ENCODE results near the gene CCDC47.

CCDC47 gene

GRCh38 chr17:63741408-63742173, 31.8 kb downstream of the CCDC47 start, which contains the start of gene STRADA:
TSS of gene STRADA (minus strand) at chr17:63741799. CDS start at chr17:63728369, 13,430 bp downstream.
- CTCF ChIA-PET = interaction anchor here (0.6 to 1.0 kb wide), 4 partner anchors 43 to 383 kb away, joined by 3 read pairs; no protein-coding TSS in a partner anchor
- TF ChIP-seq SCRT1 (tag by site-specific recombination; IDR thresholded peaks at IDR 0.05; ENCODE audit: borderline replicate concordance) = peak; percentile 91
- 0 out of 2 replicates have a peak, but pooled peaks have one; percentile 31 for TF ChIP-seq KLF10 (tag by site-specific recombination; IDR thresholded peaks at IDR 0.05)
- TF ChIP-seq ZNF837 (tag by site-specific recombination; IDR thresholded peaks at IDR 0.05) = 0 out of 2 replicates have a peak, but pooled peaks have one; percentile 55
- TF ChIP-seq ZFHX2 (tag by site-specific recombination; conservative IDR thresholded peaks at IDR 0.05) = peak; percentile 94
- peak; percentile 37; the same call in 1 of the 2 replicates for TF ChIP-seq ZNF223 (tag by site-specific recombination; IDR thresholded peaks at IDR 0.05)
- TF ChIP-seq ZNF830 (tag by site-specific recombination; IDR thresholded peaks at IDR 0.05; ENCODE audit: low read depth) = no peak
- peak; percentile 74 for TF ChIP-seq ZBTB17 (tag by site-specific recombination; IDR thresholded peaks at IDR 0.05)
- TF ChIP-seq PRDM2 (tag by site-specific recombination; IDR thresholded peaks at IDR 0.05; ENCODE audit: borderline replicate concordance) = no peak
- no peak for TF ChIP-seq ZNF404 (tag by site-specific recombination; IDR thresholded peaks at IDR 0.05)
- TF ChIP-seq ZNF202 (tag by site-specific recombination; IDR thresholded peaks at IDR 0.05; ENCODE audit: borderline replicate concordance) = no peak
- TF ChIP-seq GLI2 (tag by site-specific recombination; IDR thresholded peaks at IDR 0.05; ENCODE audit: borderline replicate concordance, low read depth) = no peak
- peak; percentile 58 for TF ChIP-seq PATZ1 (tag by site-specific recombination; IDR thresholded peaks at IDR 0.05)
- TF ChIP-seq ZNF707 (tag by site-specific recombination; IDR thresholded peaks at IDR 0.05) = no peak; the same call in 1 of the 2 replicates
- TF ChIP-seq ZNF677 (tag by site-specific recombination; IDR thresholded peaks at IDR 0.05) = no peak
- peak; percentile 32; the same call in 1 of the 2 replicates for TF ChIP-seq ZNF768 (tag by site-specific recombination; IDR thresholded peaks at IDR 0.05)
- no peak for TF ChIP-seq CTCF (tag by site-specific recombination; IDR thresholded peaks at IDR 0.05)
- TF ChIP-seq SP3 (tag by site-specific recombination; IDR thresholded peaks at IDR 0.05) = peak; percentile 96
- peak; percentile 95 for TF ChIP-seq SP2 (tag by site-specific recombination; IDR thresholded peaks at IDR 0.05)
- TF ChIP-seq ZNF341 (tag by site-specific recombination; IDR thresholded peaks at IDR 0.05; ENCODE audit: low read depth) = peak; percentile 97
- TF ChIP-seq ZNF518A (tag by site-specific recombination; conservative IDR thresholded peaks at IDR 0.05; ENCODE audit: low read depth) = no peak
- 0 out of 2 replicates have a peak, but pooled peaks have one; percentile 7 for TF ChIP-seq IKZF3 (tag by site-specific recombination; IDR thresholded peaks at IDR 0.05)

More at GRCh38 chr17:63741408-63742173, 31.8 kb downstream of the CCDC47 start, which contains the start of gene STRADA:
- POLR2A ChIA-PET = interaction anchor here (0.7 to 2.1 kb wide), 10 partner anchors 9 to 191 kb away, joined by 3 to 35 read pairs (median 5); partner anchors contain the start of genes CCDC47, DCAF7, DDX42 and MAP3K3
- Histone ChIP-seq H3K4me3 (ENCODE audit: low read depth, low read length) (peak within 1 kb of the TSS; percentile 87), H3K4me1 (ENCODE audit: control insufficient read depth, insufficient read depth, low read length) (peaks cover 6% of the 10 kb centered on the region; the same call in 1 of the 2 replicates), H3K9me3 (ENCODE audit: control insufficient read depth, insufficient read depth, low read depth, low read length) (no peaks in the 10 kb centered on the region), H3K36me3 (ENCODE audit: control insufficient read depth in 2 of 2, insufficient read depth in 1 of 2, low read length in 2 of 2) (peaks cover 17 to 18% of the 10 kb centered on the region in 2 experiments), H3K27ac (ENCODE audit: extremely low read depth, low read depth, low read length) (peak within 1 kb of the TSS; percentile 95)
